DND-41 (cell line): ENCODE results near the gene PCDH1.

Experiments used
- EZH2 ChIP-seq: IDR thresholded peaks from 3 replicates; pipeline ENCODE4 v1.6.1; 2012; ENCODE audit warnings: borderline replicate concordance, low read depth, mild to moderate bottlenecking, moderate library complexity, low read length, inconsistent platforms; ENCODE audit not compliant: severe bottlenecking
- TF ChIP-seq, protein P1 (sequence below): IDR thresholded peaks from 2 replicates; pipeline ENCODE4 v1.5.1; 2012; ENCODE audit warnings: borderline replicate concordance, low read length, moderate library complexity, mild to moderate bottlenecking; ENCODE audit not compliant: poor library complexity, severe bottlenecking; ENCODE audit errors: extremely low read depth

DNA sequence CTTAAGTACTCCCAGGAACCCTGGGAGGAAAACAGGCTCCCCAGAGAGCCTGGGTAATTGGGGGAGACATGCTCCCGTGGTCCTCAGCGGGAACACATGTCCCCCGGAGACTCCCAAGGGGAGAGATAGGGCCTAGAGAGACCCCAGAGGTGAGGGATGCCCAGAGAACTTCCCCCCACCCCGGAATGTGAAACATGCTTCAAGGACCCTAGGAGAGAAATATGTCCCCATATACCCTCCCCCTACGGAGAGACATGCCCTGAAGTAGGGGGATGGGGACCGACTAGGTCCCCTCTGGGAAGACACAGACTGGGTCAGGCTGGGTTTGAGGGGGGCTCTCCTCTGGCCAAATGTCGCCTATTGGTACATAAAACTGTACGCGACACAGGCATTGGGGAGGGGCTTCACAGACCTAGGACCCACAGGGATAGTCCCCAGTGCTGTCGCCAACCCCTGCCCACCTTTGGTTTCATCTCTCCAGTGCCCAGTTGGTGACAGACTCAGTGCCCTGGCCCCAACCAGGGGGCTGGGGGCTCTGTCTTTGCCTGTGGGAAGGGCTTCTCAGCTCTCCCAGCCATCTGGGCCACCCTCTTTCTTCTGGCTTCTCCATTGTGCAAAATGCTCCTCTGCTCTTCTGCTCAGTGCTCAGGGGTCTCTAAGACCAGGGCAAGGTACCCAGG lies 26.9 kb downstream of the PCDH1 start:
- TF ChIP-seq, protein P1, sequence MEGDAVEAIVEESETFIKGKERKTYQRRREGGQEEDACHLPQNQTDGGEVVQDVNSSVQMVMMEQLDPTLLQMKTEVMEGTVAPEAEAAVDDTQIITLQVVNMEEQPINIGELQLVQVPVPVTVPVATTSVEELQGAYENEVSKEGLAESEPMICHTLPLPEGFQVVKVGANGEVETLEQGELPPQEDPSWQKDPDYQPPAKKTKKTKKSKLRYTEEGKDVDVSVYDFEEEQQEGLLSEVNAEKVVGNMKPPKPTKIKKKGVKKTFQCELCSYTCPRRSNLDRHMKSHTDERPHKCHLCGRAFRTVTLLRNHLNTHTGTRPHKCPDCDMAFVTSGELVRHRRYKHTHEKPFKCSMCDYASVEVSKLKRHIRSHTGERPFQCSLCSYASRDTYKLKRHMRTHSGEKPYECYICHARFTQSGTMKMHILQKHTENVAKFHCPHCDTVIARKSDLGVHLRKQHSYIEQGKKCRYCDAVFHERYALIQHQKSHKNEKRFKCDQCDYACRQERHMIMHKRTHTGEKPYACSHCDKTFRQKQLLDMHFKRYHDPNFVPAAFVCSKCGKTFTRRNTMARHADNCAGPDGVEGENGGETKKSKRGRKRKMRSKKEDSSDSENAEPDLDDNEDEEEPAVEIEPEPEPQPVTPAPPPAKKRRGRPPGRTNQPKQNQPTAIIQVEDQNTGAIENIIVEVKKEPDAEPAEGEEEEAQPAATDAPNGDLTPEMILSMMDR: no peak
- TF ChIP-seq EZH2: no peak
